OCI-LY7 (cell line): ENCODE measurements around the gene CEP89. TPM values are rescaled to one million over a fixed set of nuclear protein-coding genes. Genes with fewer than 3 reads are reported as not detected.
"Not testable (repeated sequence)": the region's sequence is repeated elsewhere in the genome, so short reads cannot be mapped to it uniquely, and the experiment has no call there.

Source experiments
- BruUV-seq: library from RNA; stranded (reverse); fragments of 400-500 nt; replicated peaks from 2 replicates; lab custom pipeline; 2021; lab: Mats Ljungman, UMichigan
- CTCF ChIA-PET: fragments of 300-600 bp; sonication (Branson Sonifier 250); formaldehyde crosslinking; loops from one replicate; lab custom pipeline; 2022; ENCODE audit warnings: antibody characterized with exemption; ENCODE audit not compliant: unreplicated experiment; lab: Charles Lee
- POLR2A ChIA-PET: fragments of 300-600 bp; sonication (Branson Sonifier 250); formaldehyde crosslinking; loops from one replicate; lab custom pipeline; 2022; ENCODE audit warnings: antibody characterized with exemption; lab: Charles Lee
- DNase-seq: peaks from one replicate; pipeline ENCODE4 v3.0.0-alpha.2; 2015; ENCODE audit warnings: low spot score
- H2AFZ ChIP-seq: fragments of 200-600 bp; sonication (generic), shearing (Covaris generic); 2 replicates; pipeline ENCODE4 v1.6.1; 2014; ENCODE audit warnings: mild to moderate bottlenecking, antibody characterized with exemption, low read length, moderate library complexity
- H3K27ac ChIP-seq: fragments of 200-600 bp; sonication (generic); 2 replicates; pipeline ENCODE4 v1.5.1; 2014; ENCODE audit warnings: mixed run types, low read depth, mild to moderate bottlenecking, moderate library complexity, low read length, inconsistent platforms; ENCODE audit not compliant: poor library complexity, severe bottlenecking
- H3K36me3 ChIP-seq: fragments of 200-600 bp; sonication (generic); 2 replicates; pipeline ENCODE4 v1.6.1; 2014; ENCODE audit warnings: mild to moderate bottlenecking, antibody characterized with exemption, low read length, moderate library complexity, mixed read lengths; ENCODE audit not compliant: insufficient read depth
- H3K4me1 ChIP-seq: fragments of 200-600 bp; sonication (generic); 2 replicates; pipeline ENCODE4 v1.5.1; 2014; ENCODE audit warnings: mild to moderate bottlenecking, low read length; ENCODE audit not compliant: insufficient read depth, poor library complexity, severe bottlenecking
- H3K4me2 ChIP-seq: fragments of 200-600 bp; sonication (generic); 2 replicates; pipeline ENCODE4 v1.6.1; 2014; ENCODE audit warnings: mild to moderate bottlenecking, low read length
- H3K4me3 ChIP-seq: fragments of 200-600 bp; sonication (generic); 2 replicates; pipeline ENCODE4 v1.5.1; 2014; ENCODE audit warnings: mild to moderate bottlenecking, low read depth, low read length; ENCODE audit not compliant: poor library complexity, severe bottlenecking
- H3K79me2 ChIP-seq: fragments of 200-600 bp; sonication (generic); 2 replicates; pipeline ENCODE4 v1.6.1; 2016; ENCODE audit warnings: low read depth, mild to moderate bottlenecking, low read length, moderate library complexity, mixed read lengths; ENCODE audit not compliant: insufficient read depth
- H3K9me2 ChIP-seq: fragments of 200-600 bp; sonication (generic); 2 replicates; pipeline ENCODE4 v1.6.1; 2016; ENCODE audit warnings: mild to moderate bottlenecking, low read length, mixed read lengths; ENCODE audit not compliant: insufficient read depth
- H3K9me3 ChIP-seq: fragments of 200-600 bp; sonication (generic); 2 replicates; pipeline ENCODE4 v1.6.1; 2014; ENCODE audit warnings: mild to moderate bottlenecking, mixed run types, low read length, mixed read lengths
- H4K20me1 ChIP-seq: fragments of 200-600 bp; sonication (generic); 2 replicates; pipeline ENCODE4 v1.6.1; 2014; ENCODE audit warnings: mild to moderate bottlenecking, antibody characterized with exemption, low read length, moderate library complexity, mixed read lengths; ENCODE audit not compliant: insufficient read depth
- CTCF ChIP-seq: fragments of 200-600 bp; sonication (generic); conservative IDR thresholded peaks from 2 replicates; pipeline ENCODE4 v1.5.1; 2014; ENCODE audit warnings: mild to moderate bottlenecking, antibody characterized with exemption, low read length, moderate library complexity, mixed read lengths
- EZH2phosphoT487 ChIP-seq: fragments of 200-600 bp; sonication (generic); IDR thresholded peaks from 2 replicates; pipeline ENCODE4 v1.6.1; 2018; ENCODE audit warnings: low read depth, borderline replicate concordance, mild to moderate bottlenecking, mixed run types, antibody characterized with exemption, low read length, moderate library complexity, mixed read lengths
- intact Hi-C: fragments of 100-400 bp; cut with micrococcal nuclease; formaldehyde crosslinking; loops from one replicate; pipeline ENCODE4 v1.10.0; 2022; ENCODE audit not compliant: unreplicated experiment
- total RNA-seq, 2 experiments: library from RNA; depleted of rRNA in 1 of 2; stranded (reverse); fragments of >200 nt in 1 of 2; shearing (Covaris generic) in 1 of 2; gene quantifications; 2 replicates each; pipeline ENCODE4 v1.2.3, GENCODE V29; 2014 to 2022

CEP89 gene
- total RNA-seq, 2 experiments from 2014 or later = 15.8 to 20.6 TPM

GRCh38 chr19:32982488-32982887 lies 10.7 kb upstream of the CEP89 start:
- intact Hi-C loops, H3K27ac ChIP-seq, H4K20me1 ChIP-seq, BruUV-seq, H3K4me3 ChIP-seq, H2AFZ ChIP-seq, H3K9me2 ChIP-seq, DNase-seq, H3K36me3 ChIP-seq, H3K79me2 ChIP-seq, H3K9me3 ChIP-seq, POLR2A ChIA-PET, CTCF ChIA-PET, H3K4me2 ChIP-seq, H3K4me1 ChIP-seq: not testable (repeated sequence)

- H3K9me3 ChIP-seq, H3K4me2 ChIP-seq, H3K4me3 ChIP-seq, BruUV-seq, H3K27ac ChIP-seq, POLR2A ChIA-PET, CTCF ChIA-PET, H3K79me2 ChIP-seq, H2AFZ ChIP-seq, H4K20me1 ChIP-seq, DNase-seq, H3K4me1 ChIP-seq, H3K9me2 ChIP-seq: not testable (repeated sequence)
- H3K36me3 ChIP-seq = peaks cover 13% of the 10 kb centered on the region; the same call in 1 of the 2 replicates
- intact Hi-C loops = loop anchor here (10.0 kb wide), 1 partner anchor 105 kb away; the partner anchor contains the start of gene GPATCH1
These were observed 8.0 kb upstream of the CEP89 start for GRCh38 chr19:32979807-32980206.

GRCh38 chr19:32977813-32978212 lies 6.1 kb upstream of the CEP89 start:
- intact Hi-C loops = loop anchor here (10.0 kb wide), 1 partner anchor 107 kb away; the partner anchor contains the start of gene GPATCH1
- BruUV-seq, CTCF ChIA-PET: not testable (repeated sequence)

GRCh38 chr19:32977280-32977679 lies 5.5 kb upstream of the CEP89 start:
- H3K79me2 ChIP-seq = no peaks in the 10 kb centered on the region
- no peak for TF ChIP-seq EZH2phosphoT487
- TF ChIP-seq CTCF = no peak
- H3K4me1 ChIP-seq = no peaks in the 10 kb centered on the region
- H3K4me3 ChIP-seq = no peak overlapping the region
- DNase-seq = no peak
- H3K9me3 ChIP-seq = no peaks in the 10 kb centered on the region
- CTCF ChIA-PET = no interaction called here
- no peaks in the 10 kb centered on the region for H4K20me1 ChIP-seq
- H3K27ac ChIP-seq = no peak overlapping the region
- BruUV-seq = no TSS peak
- H2AFZ ChIP-seq = no peak overlapping the region
- no peaks in the 10 kb centered on the region for H3K9me2 ChIP-seq
- H3K4me2 ChIP-seq = no peak overlapping the region
- POLR2A ChIA-PET = no interaction called here
- H3K36me3 ChIP-seq = peaks cover 18% of the 10 kb centered on the region; the same call in 1 of the 2 replicates
- intact Hi-C loops = loop anchor here (10.0 kb wide), 1 partner anchor 108 kb away; the partner anchor contains the start of gene GPATCH1

More at GRCh38 chr19:32977813-32978212, 6.1 kb upstream of the CEP89 start:
- H3K27ac ChIP-seq, H3K9me3 ChIP-seq, POLR2A ChIA-PET, H4K20me1 ChIP-seq, H3K9me2 ChIP-seq, H3K4me2 ChIP-seq, H3K4me1 ChIP-seq, H2AFZ ChIP-seq, DNase-seq, H3K79me2 ChIP-seq, H3K4me3 ChIP-seq: not testable (repeated sequence)
- peaks cover 18% of the 10 kb centered on the region; the same call in 1 of the 2 replicates for H3K36me3 ChIP-seq
